GM11168 (cell line): Measurements from ENCODE around the gene GOLGA6D.
"Not testable (repeated sequence)": the region's sequence is repeated elsewhere in the genome, so short reads cannot be mapped to it uniquely, and the experiment has no call there.

Experiments used
- in situ Hi-C: fragments of 300-500 bp; cut with MboI; formaldehyde crosslinking; loops from one replicate; pipeline ENCODE4 v1.12.0; 2022; ENCODE audit warnings: low sequenced_read_pairs; ENCODE audit not compliant: unreplicated experiment

The GOLGA6D gene, protein sequence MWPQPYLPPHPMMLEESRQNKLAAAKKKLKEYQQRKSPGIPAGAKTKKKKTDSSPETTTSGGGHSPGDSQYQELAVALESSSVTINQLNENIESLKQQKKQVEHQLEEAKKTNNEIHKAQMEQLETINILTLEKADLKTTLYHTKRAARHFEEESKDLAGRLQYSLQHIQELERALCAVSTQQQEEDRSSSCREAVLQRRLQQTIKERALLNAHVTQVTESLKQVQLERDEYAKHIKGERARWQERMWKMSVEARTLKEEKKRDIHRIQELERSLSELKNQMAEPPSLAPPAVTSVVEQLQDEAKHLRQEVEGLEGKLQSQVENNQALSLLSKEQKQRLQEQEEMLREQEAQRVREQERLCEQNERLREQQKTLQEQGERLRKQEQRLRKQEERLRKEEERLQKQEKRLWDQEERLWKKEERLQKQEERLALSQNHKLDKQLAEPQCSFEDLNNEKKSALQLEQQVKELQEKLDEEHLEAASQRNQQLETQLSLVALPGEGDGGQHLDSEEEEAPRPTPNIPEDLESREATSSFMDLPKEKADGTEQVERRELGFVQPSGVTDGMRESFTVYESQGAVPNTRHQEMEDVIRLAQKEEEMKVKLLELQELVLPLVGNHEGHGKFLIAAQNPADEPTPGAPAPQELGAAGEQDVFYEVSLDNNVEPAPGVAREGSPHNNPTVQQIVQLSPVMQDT

DNA sequence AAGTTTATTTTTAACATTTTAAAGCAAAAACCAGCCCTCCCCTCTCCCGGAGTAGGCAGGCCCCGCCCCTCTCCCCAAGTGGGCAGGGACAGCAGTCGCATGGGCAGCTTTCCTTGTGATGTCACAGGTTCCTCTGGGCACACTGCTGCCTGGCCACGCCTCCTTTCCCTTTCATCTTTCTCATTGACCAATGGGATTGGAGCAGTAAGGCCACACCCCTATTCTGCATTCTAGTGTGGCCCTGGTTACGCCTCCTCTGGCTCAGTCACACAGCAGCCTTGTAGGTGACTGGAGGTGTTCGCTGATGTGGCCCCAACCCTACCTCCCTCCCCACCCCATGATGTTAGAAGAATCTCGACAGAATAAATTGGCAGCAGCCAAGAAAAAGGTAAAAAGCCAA is at the start of gene GOLGA6D:
Gene GOLGA6D (plus strand): TSS at position 264 of the 400 bp plus-strand sequence. CDS start 41 bp downstream, at position 305.
- in situ Hi-C loops = loop anchor here (25.0 kb wide), 1 partner anchor 945 kb away; no protein-coding TSS in a partner anchor

DNA sequence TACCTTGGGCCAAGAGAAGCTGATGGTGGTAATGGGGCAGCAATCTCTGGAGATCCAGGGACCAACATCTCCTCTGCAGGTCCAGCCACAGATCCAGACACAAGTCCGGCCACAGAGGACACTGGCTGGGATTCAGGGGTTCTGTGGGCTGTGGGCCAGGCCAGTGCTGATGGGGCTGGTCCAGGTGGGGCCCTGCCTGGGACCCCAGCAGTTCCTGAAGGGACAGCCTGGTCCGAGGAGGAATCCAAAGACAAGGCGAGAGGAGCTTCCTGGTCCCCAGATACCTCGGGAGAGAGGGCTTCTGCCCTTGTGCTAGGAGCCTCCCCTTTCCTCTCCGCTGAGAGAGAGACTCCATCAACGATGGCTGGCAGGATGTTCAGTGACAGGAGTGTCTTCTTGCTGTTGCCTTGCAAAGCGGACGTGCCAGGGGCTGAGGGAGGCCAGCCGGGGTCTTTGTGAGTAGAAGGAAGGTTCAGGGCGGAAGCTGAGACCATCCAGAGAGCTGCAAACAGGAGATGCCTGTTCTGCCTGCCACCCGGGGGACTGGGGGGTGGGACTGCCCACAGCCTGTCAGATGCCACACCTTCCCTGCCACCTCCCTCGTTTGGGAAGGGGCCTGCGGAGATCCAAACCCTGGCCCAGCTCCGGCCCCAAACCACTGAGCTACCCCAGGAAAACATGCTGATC is 49.0 kb upstream of the GOLGA6D start:
- in situ Hi-C loops = no loop called here

DNA sequence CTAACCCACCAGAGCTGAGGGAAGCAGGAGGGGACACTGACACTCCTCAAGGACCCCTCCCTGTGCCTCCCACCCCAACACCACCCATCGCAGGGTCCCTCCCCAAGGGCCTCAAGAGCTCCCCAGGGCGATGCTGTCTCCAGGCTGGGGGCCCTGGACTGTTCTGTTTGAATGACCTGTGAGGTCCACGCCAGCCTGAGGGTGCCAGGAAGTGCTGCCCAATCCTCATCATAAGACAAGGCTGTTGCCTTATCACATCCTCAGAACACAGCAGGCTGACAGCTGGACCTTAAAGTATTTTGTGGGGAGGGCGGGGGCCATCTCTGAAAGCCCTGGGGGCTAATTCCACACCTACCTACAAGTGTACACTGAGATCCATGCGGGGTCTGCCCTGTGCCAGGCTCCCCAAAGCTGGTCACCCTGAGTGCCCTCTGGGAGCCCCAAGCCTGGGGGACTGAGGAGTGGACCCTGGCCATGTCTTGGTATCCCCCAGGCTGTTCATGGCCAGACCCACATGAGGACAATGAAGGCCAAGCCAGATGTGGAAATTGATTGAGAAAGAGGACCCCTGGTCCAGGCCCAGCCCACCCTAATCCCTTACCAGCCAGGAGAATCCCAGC is 48.3 kb upstream of the GOLGA6D start:
- in situ Hi-C loops = no loop called here

DNA sequence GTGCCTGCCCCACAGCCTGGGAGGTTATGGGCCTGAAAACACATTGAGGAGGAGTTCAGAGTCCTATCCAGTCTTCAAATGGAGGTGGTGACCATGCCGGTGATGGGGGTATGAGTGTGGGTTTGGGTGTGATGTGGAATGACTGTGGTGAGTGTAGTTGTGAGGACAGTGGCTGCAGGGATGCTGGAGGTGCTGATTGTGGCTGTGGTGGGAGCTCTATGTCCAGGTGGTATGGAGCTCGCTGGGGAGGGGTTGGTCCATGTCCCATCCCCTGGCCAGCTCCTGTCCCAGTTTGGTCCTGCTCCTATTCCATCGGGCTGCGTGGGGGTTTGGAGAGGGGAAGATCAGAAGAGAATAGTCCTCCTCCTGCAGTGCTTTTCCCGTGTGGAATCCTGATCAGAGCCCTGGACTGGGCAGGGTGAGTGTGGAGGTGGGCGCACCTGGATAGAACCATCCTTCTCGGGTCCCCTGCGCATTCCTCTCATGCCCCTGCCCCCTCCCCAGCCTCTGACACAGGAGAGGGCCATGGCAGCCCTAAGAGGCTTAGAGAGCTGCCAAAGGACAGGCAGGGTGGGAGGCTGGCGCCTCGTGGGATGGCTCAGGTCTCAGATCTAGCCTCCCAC is 47.5 kb upstream of the GOLGA6D start:
- in situ Hi-C loops = no loop called here

DNA sequence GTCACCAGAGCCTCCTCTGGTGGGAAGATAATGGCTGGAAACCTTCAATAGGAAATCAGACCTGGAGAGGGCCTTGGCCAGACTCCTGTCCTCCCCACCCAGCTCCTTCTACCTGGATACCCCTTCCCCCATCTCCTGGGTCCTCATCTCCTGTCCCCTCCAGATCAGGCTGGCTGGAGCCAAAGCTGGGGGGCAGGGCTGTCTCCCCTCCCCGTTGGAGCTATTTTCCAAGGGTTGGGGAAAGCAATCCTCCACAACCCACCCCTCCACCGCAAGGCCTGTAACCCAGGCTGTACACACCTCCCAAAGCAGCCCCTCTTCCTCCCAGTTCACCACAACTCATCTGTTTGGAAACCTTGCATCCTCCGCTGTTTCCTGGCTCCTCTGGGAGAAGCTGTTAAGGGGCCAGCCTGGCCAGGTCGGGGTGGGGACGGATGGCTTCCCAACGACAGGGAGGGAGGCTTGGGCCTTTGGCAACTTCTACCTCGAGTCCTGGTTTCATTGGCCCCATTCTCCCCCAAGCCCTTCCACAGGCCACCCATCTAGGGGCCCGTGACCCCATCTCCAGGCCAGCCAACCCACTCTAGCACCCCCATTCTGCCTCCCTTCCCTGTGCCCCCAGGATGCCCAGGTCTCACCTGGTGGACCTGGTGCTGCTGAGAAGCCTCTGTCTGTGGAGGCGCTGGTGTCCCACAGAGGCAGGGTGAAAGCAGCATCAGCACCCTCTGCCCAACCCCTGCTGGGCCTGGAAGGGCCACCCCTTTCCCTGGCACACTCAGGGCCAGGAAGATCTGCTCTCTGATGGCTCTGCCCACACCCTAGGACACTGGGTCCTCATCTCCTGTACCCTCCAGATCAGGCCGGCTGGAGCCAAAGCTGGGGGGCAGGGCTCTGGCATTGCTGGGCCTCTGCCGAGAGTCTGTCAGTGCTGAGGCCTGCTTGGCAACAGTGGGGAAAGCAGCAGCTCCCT is 46.6 kb upstream of the GOLGA6D start:
- in situ Hi-C loops = no loop called here

DNA sequence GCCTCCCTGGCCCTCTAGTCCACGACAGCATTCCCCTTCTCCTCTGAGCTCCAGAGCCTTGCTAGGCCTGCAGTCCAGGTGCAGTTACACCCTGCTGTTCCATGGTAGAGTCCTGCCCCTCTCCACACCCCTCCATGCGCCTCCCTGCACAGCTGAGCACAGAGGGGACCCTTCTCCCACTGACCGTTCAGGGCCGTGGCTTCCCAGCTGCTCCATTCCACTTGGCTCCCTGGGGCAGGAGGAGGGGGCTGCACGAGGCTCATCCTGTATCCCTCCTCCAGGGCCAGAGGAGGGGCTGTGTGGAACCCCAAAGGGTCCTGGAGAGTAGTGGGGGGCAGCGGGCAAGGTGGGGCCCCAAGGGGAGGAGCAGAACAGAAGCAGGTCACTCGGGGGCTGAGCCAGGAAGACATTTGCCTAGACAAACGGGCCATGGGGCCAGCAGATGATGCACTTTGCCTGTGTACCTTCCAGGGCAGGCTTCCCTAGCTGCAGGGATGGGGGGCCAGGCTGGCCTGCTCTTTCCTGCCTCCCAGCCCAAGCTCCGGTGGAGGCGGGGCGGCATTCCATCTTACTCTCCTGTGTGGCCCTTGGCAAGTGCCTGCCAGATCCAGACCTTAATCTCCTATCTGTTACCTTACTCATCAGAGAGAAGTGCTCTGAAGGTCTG is 45.2 kb upstream of the GOLGA6D start:
- in situ Hi-C loops = no loop called here

DNA sequence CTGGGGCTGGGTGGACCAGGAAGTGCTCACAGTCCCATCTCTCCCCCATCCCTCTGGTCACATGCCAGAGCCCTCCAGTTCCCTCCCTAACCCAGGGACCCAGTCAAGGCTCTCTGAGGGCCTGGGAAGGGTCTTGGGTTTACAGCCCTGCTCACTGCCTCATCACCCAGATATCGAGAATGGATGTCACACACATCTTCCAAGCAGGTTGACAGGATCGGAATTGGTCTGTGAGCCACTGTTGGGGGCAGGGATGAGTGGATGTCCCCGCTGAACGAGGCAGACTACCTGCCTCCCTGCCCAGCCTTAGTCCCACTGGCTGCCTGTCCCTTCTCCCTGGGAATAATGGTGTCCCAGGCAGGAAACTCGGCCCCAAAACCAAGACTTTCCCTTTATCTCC is 44.5 kb upstream of the GOLGA6D start:
- in situ Hi-C loops = no loop called here

DNA sequence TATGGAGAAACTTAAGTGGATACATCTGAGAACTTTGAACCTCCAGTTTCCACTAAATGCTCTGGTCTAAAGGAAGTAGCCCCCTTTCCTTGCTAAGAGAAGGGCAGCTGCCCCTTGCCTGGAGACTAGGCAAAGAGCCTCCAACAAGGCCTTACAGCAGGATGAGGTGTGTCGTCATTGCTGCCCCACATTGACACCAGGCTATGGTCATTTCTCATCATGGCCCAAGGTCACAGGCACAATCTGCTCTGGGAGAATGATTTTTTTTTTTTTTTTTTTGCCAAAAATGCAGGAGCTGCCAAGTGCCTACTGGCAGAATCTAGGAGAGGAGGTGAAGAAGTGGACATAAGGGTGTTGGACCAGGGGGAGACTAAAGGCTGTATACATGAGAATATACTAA is 36.9 kb upstream of the GOLGA6D start:
- in situ Hi-C loops = not testable (repeated sequence)

DNA sequence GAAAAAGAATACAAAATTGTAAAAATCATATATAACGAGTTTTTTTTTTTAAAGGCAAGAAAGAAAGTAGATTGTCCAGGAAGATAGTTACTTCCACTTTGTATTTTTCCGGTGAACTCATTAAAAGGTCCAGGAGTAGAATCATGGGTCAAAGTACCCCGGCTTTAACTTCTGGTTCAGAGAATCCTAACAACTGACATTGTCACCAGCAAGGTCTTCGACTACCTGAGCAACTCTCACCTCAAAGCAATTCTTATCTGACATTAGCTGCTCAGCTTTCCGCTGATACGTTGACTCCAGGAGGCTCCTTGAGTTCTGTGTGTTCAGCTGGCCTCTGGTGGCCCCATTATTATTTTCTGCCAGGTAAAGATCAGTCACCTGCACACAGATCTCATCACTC is 33.6 kb upstream of the GOLGA6D start:
- in situ Hi-C loops = not testable (repeated sequence)

DNA sequence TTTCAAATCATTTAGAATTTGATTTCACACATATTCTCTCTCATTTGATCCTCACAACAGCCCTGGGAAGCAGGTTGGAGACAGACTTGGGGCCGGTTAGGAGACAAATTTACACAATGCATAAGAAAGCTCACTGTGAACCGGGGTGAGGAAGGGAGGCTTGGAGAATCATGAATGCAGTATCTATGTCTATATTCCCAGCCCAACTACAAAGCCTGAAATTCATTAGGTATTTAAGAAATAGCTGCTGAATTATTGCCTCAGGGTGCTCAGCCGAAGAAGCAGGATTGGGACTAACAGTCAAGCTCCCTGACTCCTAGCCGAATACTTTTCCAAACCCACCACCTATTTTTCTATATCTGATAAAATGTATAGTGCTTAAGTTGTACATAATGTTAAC is 32.9 kb upstream of the GOLGA6D start:
- in situ Hi-C loops = no loop called here

DNA sequence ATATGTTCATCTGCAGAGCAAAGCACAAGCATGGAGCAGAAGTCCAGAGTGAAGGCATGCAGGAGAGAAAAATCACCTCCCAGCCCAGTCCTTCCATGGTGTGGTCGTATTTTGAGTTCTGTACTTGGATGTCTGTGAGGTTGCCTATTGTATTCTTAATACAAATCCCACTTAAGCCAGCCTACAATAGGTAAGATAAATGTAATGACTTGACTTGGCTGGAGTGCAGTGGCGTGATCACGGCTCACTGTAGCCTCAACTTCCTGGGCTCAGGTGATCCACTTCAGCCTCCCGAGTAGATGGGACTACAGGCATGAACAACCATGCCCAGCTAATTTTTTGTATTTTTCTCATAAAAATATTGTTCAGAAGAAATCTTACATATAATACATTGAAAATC is 31.3 kb upstream of the GOLGA6D start:
- in situ Hi-C loops = not testable (repeated sequence)

DNA sequence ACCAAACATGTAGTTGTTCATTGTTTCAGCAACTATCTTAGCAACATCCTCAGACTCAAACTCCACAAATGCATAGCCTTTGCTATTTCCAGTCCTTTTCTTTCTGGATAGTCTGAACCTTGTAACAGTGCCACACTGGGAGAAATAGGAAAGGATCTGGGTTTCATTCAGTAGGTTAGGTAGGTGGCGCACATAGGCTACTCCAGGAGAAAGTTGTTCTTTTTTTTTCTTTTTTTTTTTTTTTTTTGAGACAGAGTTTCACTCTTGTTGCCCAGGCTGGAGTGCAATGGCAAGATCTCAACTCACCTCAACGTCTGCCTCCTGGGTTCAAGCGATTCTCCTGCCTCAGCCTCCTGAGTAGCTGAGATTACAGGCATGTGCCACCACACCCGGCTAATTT is 30.4 kb upstream of the GOLGA6D start:
- in situ Hi-C loops = not testable (repeated sequence)

DNA sequence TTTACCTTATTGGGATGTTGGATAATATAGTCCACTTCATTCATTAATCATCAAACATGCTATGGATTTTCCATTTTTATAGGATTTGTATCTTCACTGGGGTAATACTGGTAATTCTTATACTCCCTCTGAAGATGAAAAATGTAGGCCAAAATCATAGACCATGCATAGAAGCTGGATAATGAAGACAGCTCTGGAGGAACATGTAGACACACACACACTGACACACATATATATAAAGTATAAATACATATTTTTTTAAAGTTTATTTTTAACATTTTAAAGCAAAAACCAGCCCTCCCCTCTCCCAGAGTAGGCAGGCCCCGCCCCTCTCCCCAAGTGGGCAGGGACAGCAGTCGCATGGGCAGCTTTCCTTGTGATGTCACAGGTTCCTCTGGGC is 24.6 kb upstream of the GOLGA6D start, which contains the start of gene GOLGA6C:
Gene GOLGA6C (plus strand): TSS at position 301 of the 400 bp plus-strand sequence. CDS start 265 bp downstream, outside the sequence.
- in situ Hi-C loops = not testable (repeated sequence)

DNA sequence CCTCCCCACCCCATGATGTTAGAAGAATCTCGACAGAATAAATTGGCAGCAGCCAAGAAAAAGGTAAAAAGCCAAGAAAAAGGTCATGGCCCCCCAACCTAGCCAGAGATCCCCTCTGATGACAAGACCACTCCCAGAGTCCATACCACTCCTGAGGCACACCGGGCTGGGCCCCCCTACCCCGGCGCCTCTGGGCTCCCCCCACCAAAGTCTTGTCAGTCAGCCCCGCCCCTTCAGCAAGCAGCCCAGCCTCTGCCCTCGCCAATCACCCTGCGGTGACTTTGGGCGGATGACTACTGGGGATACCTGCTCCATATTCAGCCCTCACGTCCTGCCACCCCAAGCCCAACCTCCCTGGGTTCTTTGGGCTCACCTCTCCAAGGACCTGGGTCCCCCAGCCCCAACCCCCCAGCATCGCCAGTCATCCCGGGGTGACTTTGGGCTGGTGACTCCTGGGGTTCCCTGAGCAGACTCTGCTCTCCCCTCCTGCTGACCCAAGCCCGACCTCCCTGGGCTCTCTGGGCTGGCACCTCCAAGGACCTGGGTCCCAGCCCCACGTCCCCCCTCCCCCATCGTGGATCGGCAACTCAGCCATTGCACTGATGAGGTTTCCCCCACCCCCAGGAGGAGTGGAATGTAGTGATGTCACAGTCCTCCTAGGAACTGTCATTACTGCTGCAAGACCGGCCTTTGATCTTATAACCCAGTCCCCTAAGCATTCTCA is 23.9 kb upstream of the GOLGA6D start:
- in situ Hi-C loops = not testable (repeated sequence)

DNA sequence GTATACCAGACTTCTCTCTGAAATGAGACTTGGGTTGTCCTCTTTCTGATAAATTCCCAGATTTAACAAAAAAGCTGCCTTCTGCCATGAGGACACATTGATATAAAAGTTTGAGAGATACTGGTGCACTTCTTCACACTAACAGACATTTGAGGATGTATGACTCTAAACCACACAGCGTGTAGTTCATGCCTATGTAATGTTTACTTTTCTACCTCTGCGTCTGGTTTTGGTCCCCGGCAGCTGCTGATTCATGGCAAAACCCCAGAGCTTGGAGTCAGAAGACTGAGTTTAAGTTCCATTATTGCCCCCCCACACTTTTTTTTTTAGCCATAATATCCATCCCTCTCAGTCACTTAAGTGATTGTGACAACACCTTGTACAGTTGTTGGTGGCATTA is 22.8 kb upstream of the GOLGA6D start:
- in situ Hi-C loops = not testable (repeated sequence)

DNA sequence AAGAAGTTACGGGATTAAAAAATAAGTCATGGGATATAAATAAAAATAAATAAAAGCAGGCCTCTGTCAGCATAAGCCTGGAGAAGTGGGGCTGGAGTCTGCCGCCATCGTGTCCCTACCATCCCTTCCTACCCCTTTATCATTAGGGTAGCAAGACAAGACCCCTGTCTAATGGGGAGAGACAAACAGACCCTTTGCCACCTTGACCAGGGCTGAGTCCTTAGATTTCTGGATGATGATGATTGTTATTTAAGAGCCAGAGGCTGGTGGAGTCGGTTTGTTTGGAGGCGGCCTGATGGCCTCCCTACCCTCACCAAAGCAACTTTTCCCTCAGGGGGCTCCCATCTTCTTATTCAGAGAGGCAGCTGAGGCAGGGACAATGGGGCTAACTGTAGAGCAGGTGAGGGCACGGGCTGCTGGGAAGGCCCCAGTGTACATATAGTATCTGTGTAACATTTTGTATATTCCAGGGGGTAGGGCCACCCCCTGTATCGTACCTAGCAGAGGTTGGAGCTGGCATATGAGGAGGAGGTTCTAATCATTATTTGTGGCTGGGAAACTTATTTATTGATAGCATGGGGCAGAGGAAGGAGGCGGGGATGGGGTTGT is 8.8 kb upstream of the GOLGA6D start:
- in situ Hi-C loops = not testable (repeated sequence)

DNA sequence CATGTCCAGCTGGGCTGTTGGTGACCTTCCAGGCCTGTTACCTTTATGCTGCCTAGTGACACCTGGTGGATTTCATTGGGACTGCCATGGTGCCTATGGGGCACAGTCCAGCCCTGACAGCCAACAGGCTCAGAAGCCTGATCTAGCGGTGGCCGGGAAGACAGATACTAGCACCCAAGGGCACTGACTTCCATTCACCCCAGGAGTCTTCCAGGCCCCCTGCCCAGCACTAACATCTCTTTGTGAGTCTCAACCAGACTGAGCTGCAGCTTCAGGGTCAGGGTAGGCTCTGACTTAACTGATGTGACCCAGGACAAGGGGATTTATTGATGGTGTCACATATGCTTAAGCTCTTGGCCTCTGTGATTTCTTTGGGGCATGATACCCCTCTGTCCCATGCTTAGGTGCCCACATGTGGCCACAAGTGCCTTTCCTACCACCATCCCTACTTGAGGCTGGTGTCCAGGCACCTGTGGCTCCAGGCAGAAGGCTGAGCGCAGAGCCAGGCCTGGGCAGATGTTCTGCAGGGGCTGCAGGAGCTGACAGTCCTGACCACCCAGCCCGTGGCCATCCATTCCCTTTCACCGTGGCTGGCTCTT is 8.0 kb upstream of the GOLGA6D start:
- in situ Hi-C loops = loop anchor here (25.0 kb wide), 1 partner anchor 937 kb away; no protein-coding TSS in a partner anchor
